ENCODE measurements around the gene PNMT. TPM values are rescaled to one million over a fixed set of nuclear protein-coding genes. Genes with fewer than 3 reads are reported as not detected.

Gene PNMT
- polyA plus RNA-seq, 1 of the 3 experiments (the other 2 are of a cell fraction), result 0.07 TPM

- H4K20me1 ChIP-seq (ENCODE audit: insufficient read depth), result no peaks in the 10 kb centered on the region
- CTCF ChIA-PET, result interaction anchor here (1.0 to 17.4 kb wide), 16 partner anchors 9 to 316 kb away, joined by 3 to 332 read pairs (median 8); partner anchors contain the start of genes PNMT and PPP1R1B
- H2AFZ ChIP-seq (ENCODE audit: low read depth), result no peak overlapping the region
These were observed 32.6 kb upstream of the PNMT start for GRCh38 chr17:39635614-39636176.

DNA sequence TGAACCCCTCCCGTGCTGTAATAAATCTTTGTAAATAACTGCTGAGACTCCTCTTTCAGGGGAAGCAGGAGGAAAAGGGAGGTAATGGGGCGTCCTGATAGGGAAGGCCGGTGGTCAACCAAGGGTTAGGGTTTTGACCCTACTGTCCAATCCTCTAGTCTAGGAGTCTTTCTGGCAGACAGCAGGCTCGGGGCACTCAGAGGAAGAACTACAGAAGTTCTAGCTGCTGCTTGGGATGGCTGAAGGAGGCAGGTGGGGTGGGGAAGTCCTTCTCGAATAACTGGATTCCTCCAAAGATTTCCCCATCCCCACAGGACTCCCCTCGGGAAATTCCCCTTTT is 31.7 kb upstream of the PNMT start:
- Histone ChIP-seq H3K27me3 (ENCODE audit: insufficient read depth) (no peaks in the 10 kb centered on the region), H2AFZ (ENCODE audit: low read depth) (peak overlapping the region; percentile 89; the same call in 1 of the 2 replicates), H3F3A (replicated peaks; ENCODE audit: insufficient read depth) (no peaks in the 10 kb centered on the region), H4K20me1 (ENCODE audit: insufficient read depth) (no peaks in the 10 kb centered on the region), H3K79me2 (ENCODE audit: insufficient read depth) (peaks cover 45% of the 10 kb centered on the region), H3K9me3 (no peaks in the 10 kb centered on the region), H3K36me3 (replicated peaks in 1 of 2; ENCODE audit: control insufficient read depth in 1 of 2, insufficient read depth in 2 of 2, low read length in 1 of 2) (no peaks in the 10 kb centered on the region), H3K4me1 (ENCODE audit: control insufficient read depth in 1 of 2, insufficient read depth in 2 of 2, low read depth in 1 of 2, low read length in 1 of 2) (peaks cover 0 to 21% of the 10 kb centered on the region in 2 experiments; a peak in 2 of 4 replicates), H3K9me2 (no peaks in the 10 kb centered on the region), H3K4me2 (peak overlapping the region; percentile 83), H3K9ac (peak overlapping the region; percentile 86), H3K4me3 (ENCODE audit: low read depth in 2 of 2, low read length in 1 of 2) (peak overlapping the region; percentile 88 to 97), H3K27ac (ENCODE audit: low read depth in 2 of 2, low read length in 1 of 2) (peak overlapping the region; percentile 59 to 77; a peak in 2 of 4 replicates)
- CTCF ChIA-PET, result interaction anchor here (2.4 to 17.4 kb wide), 3 partner anchors 14 to 89 kb away, joined by 9 to 332 read pairs (median 93); partner anchors contain the start of gene PPP1R1B
- DNase-seq, result no peak
- POLR2A ChIA-PET, result no interaction called here
- 30% methylated on average over 6 of the region's 6 CpGs for WGBS (ENCODE audit: low lambda C conversion rate)
- TF ChIP-seq MEF2A (IDR thresholded peaks at IDR 0.05; ENCODE audit: borderline replicate concordance, low read depth), result no peak
- TF ChIP-seq NRF1 (IDR thresholded peaks at IDR 0.05; ENCODE audit: low read depth, low read length), result no peak
- TF ChIP-seq JUND (IDR thresholded peaks at IDR 0.05), result no peak
- TF ChIP-seq, protein P1, sequence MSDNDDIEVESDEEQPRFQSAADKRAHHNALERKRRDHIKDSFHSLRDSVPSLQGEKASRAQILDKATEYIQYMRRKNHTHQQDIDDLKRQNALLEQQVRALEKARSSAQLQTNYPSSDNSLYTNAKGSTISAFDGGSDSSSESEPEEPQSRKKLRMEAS (IDR thresholded peaks at IDR 0.05; ENCODE audit: low read depth), result no peak
- no peak for TF ChIP-seq TAF1 (IDR thresholded peaks at IDR 0.05; ENCODE audit: borderline replicate concordance, low read depth, low read length)
- no peak for TF ChIP-seq EP300 (IDR thresholded peaks at IDR 0.05; ENCODE audit: borderline replicate concordance in 1 of 2, low read depth in 1 of 2, low read length in 1 of 2)
- TF ChIP-seq POLR2AphosphoS5 (IDR thresholded peaks at IDR 0.05; ENCODE audit: low read depth, low read length), result no peak
- TF ChIP-seq REST (IDR thresholded peaks at IDR 0.05; ENCODE audit: low read depth, low read length), result no peak
- TF ChIP-seq RXRA (IDR thresholded peaks at IDR 0.05; ENCODE audit: borderline replicate concordance, low read depth), result no peak
- TF ChIP-seq ELF1 (IDR thresholded peaks at IDR 0.05), result no peak
- TF ChIP-seq GABPA (IDR thresholded peaks at IDR 0.05; ENCODE audit: low read depth), result no peak

More at GRCh38 chr17:39635614-39636176, 32.6 kb upstream of the PNMT start:
- H3K27ac ChIP-seq (ENCODE audit: low read depth in 2 of 2, low read length in 1 of 2), result no peak overlapping the region
- no peaks in the 10 kb centered on the region for H3K9me3 ChIP-seq
- peaks cover 36% of the 10 kb centered on the region for H3K79me2 ChIP-seq (ENCODE audit: insufficient read depth)
- H3K36me3 ChIP-seq (replicated peaks in 1 of 2; ENCODE audit: control insufficient read depth in 1 of 2, insufficient read depth in 2 of 2, low read length in 1 of 2), result no peaks in the 10 kb centered on the region
- POLR2A ChIA-PET, result no interaction called here
- peak overlapping the region; percentile 83; the same call in 1 of the 2 replicates for H3K4me2 ChIP-seq
- DNase-seq, result no peak
- H3K9ac ChIP-seq, result no peak overlapping the region
- no peaks in the 10 kb centered on the region for H3F3A ChIP-seq (replicated peaks; ENCODE audit: insufficient read depth)
- no peaks in the 10 kb centered on the region for H3K9me2 ChIP-seq
- peaks cover 0 to 21% of the 10 kb centered on the region in 2 experiments; a peak in 2 of 4 replicates for H3K4me1 ChIP-seq (ENCODE audit: control insufficient read depth in 1 of 2, insufficient read depth in 2 of 2, low read depth in 1 of 2, low read length in 1 of 2)
- TF ChIP-seq TAF1 (IDR thresholded peaks at IDR 0.05; ENCODE audit: borderline replicate concordance, low read depth, low read length) (no peak), RFX5 (IDR thresholded peaks at IDR 0.05; ENCODE audit: low read length) (no peak), RXRA (IDR thresholded peaks at IDR 0.05; ENCODE audit: borderline replicate concordance, low read depth) (no peak), GATA2 (CRISPR knock-in tag; IDR thresholded peaks at IDR 0.05) (no peak), IRF3 (IDR thresholded peaks at IDR 0.05; ENCODE audit: low read depth, low read length) (no peak), MEF2A (IDR thresholded peaks at IDR 0.05; ENCODE audit: borderline replicate concordance, low read depth) (no peak), FOSL2 (IDR thresholded peaks at IDR 0.05; ENCODE audit: borderline replicate concordance, low read depth) (no peak), JUND (IDR thresholded peaks at IDR 0.05) (no peak)
- TF ChIP-seq, protein P2, sequence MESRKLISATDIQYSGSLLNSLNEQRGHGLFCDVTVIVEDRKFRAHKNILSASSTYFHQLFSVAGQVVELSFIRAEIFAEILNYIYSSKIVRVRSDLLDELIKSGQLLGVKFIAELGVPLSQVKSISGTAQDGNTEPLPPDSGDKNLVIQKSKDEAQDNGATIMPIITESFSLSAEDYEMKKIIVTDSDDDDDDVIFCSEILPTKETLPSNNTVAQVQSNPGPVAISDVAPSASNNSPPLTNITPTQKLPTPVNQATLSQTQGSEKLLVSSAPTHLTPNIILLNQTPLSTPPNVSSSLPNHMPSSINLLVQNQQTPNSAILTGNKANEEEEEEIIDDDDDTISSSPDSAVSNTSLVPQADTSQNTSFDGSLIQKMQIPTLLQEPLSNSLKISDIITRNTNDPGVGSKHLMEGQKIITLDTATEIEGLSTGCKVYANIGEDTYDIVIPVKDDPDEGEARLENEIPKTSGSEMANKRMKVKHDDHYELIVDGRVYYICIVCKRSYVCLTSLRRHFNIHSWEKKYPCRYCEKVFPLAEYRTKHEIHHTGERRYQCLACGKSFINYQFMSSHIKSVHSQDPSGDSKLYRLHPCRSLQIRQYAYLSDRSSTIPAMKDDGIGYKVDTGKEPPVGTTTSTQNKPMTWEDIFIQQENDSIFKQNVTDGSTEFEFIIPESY (IDR thresholded peaks at IDR 0.05; ENCODE audit: borderline replicate concordance, low read depth), result no peak
- TF ChIP-seq, protein P3, sequence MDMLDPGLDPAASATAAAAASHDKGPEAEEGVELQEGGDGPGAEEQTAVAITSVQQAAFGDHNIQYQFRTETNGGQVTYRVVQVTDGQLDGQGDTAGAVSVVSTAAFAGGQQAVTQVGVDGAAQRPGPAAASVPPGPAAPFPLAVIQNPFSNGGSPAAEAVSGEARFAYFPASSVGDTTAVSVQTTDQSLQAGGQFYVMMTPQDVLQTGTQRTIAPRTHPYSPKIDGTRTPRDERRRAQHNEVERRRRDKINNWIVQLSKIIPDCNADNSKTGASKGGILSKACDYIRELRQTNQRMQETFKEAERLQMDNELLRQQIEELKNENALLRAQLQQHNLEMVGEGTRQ (IDR thresholded peaks at IDR 0.05; ENCODE audit: borderline replicate concordance, low read depth, low read length), result no peak
- H3K4me3 ChIP-seq (ENCODE audit: low read depth in 2 of 2, low read length in 1 of 2), result no peak overlapping the region
- WGBS (ENCODE audit: low lambda C conversion rate), result 88% methylated on average over 6 of the region's 8 CpGs
- 0 out of 2 replicates have a peak, but pooled peaks cover 1% of the 10 kb centered on the region for H3K27me3 ChIP-seq (ENCODE audit: insufficient read depth)
